ENCODE data around the gene CNGA1.

Gene CNGA1

DNA sequence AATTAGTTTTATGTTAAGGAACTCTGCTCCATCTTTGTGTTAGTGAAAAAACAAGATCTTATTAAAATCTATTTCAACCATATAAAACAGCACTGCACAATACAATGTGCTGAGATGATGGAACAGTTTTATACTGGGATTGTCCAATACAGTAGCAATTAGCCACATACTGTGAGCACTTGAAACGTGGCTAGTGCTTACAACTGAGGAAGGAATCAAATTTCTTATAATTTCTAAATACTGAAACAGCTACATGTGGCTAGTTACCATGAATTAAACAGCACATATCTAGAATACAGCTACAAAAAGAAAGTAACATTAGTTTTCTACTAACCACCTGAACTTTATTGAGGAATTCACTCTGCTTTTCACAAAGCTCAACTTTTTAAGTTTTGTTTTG, 116.8 kb downstream of the CNGA1 start:
- no peak for DNase-seq (ENCODE audit: low spot score)

DNA sequence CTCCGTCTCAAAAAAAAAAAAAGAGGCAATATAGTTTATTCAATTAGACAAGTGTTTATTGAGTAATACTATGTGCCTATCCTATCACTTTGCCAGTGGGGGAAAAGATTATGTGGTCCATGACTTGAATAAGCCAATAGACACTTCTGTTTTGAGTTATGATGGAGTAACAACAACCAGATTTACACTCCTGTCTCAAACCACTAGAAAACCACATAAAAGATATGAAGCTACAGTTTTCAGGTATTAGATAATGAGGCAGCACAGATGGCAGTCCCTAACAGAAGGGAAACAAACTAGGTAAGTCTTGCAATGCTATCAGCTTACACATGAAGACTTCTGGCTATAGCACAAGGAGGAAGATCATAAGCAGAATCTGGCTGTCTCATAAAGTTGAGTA, 124.6 kb downstream of the CNGA1 start:
- DNase-seq (ENCODE audit: low spot score), result no peak

All from pons (tissue), 1 donor.